Epithelial cell of esophagus (primary cell): ENCODE measurements around the gene DRAXIN.

Experiments used
- DNase-seq: peaks from one replicate; pipeline ENCODE4 v3.0.0; 2010; ENCODE audit warnings: low read depth
- H3K4me3 ChIP-seq: 2 replicates; pipeline ENCODE4 v1.5.1; 2011; ENCODE audit warnings: mild to moderate bottlenecking, low read length, control low read depth
- CTCF ChIP-seq: IDR thresholded peaks from 2 replicates; pipeline ENCODE4 v1.5.1; 2011; ENCODE audit warnings: low read depth, mild to moderate bottlenecking, low read length, control low read depth, inconsistent platforms; ENCODE audit not compliant: insufficient read depth; ENCODE audit errors: missing control alignments

Gene DRAXIN

GRCh38 chr1:11719313-11720032 lies 28.0 kb downstream of the DRAXIN start:
- peak overlapping the region; percentile 36 for H3K4me3 ChIP-seq
- peak; percentile 62 for DNase-seq
- peak; percentile 97 for TF ChIP-seq CTCF

- no peak for TF ChIP-seq CTCF
- H3K4me3 ChIP-seq = no peak overlapping the region
- no peak for DNase-seq
Measured at GRCh38 chr1:11720033-11720376, 28.5 kb downstream of the DRAXIN start.

GRCh38 chr1:11720525-11720924 lies 29.0 kb downstream of the DRAXIN start:
- no peak overlapping the region for H3K4me3 ChIP-seq
- no peak for DNase-seq
- no peak for TF ChIP-seq CTCF

GRCh38 chr1:11721311-11721710 lies 29.8 kb downstream of the DRAXIN start:
- no peak for TF ChIP-seq CTCF
- no peak for DNase-seq
- no peak overlapping the region for H3K4me3 ChIP-seq

GRCh38 chr1:11722538-11722937 lies 31.0 kb downstream of the DRAXIN start:
- H3K4me3 ChIP-seq = no peak overlapping the region
- no peak for DNase-seq
- TF ChIP-seq CTCF = no peak

- DNase-seq = no peak
- H3K4me3 ChIP-seq = no peak overlapping the region
- no peak for TF ChIP-seq CTCF
Measured at GRCh38 chr1:11725616-11726015, 34.1 kb downstream of the DRAXIN start.

- TF ChIP-seq CTCF = no peak
- H3K4me3 ChIP-seq = no peak overlapping the region
- no peak for DNase-seq
Measured at GRCh38 chr1:11727119-11727518, 35.6 kb downstream of the DRAXIN start.
